HepG2 (cell line): ENCODE measurements around the gene CNPPD1. TPM values are rescaled to one million over a fixed set of nuclear protein-coding genes. Genes with fewer than 3 reads are reported as not detected.

Experiments used
- ATAC-seq: fragments of 200-7000 bp; cut with Tn5 transposase; 3 replicates; pipeline ENCODE4 v1.9.1; 2020; ENCODE audit warnings: mild to moderate bottlenecking, moderate library complexity
- BruUV-seq: library from RNA; stranded (reverse); fragments of 400-500 nt; replicated peaks from 2 replicates; lab custom pipeline; 2021; lab: Mats Ljungman, UMichigan
- CTCF ChIA-PET: fragments of 300-600 bp; formaldehyde crosslinking; extraction: SDS; loops from one replicate; lab custom pipeline; 2021; ENCODE audit warnings: low total read pairs, inconsistent platforms, low intra/inter-chr PET ratio; lab: Yijun Ruan, JAX
- POLR2A ChIA-PET: fragments of 350-600 bp; sonication (Branson Sonifier 250); formaldehyde crosslinking; loops from one replicate; lab custom pipeline; 2020; ENCODE audit warnings: antibody characterized with exemption, inconsistent platforms; lab: Yijun Ruan, JAX
- DNase-seq: peaks from one replicate; pipeline ENCODE4 v3.0.0-alpha.2; 2015; ENCODE audit warnings: low spot score
- FAIRE-seq: peaks from 3 replicates; lab custom pipeline; 2011; peaks lifted over from hg19 to GRCh38; lab: Jason Lieb, UNC
- H2AFZ ChIP-seq: one replicate; pipeline ENCODE4 v1.6.1; 2011; ENCODE audit warnings: low read length, inconsistent platforms
- H3K27ac ChIP-seq: fragments of 300-600 bp; 3 replicates; pipeline ENCODE4 v1.8.0; 2011; ENCODE audit warnings: mixed run types, mild to moderate bottlenecking, mixed read lengths, low read length, inconsistent platforms; ENCODE audit not compliant: insufficient read depth; ENCODE audit errors: extremely low read length
- H3K27me3 ChIP-seq, 2 experiments: fragments of 200-600 bp in 1 of 2; 2 replicates in 1 of 2; 3 replicates in 1 of 2; pipeline versions ENCODE4 v1.6.0 to v1.8.0; 2011; ENCODE audit warnings: low read length in 2 of 2, mild to moderate bottlenecking in 2 of 2, moderate library complexity in 2 of 2, inconsistent platforms in 1 of 2; ENCODE audit not compliant: insufficient read depth in 2 of 2, control insufficient read depth in 1 of 2
- H3K36me3 ChIP-seq, 2 experiments: fragments of 200-600 bp in 1 of 2; replicated peaks in 1 of 2; 2 replicates in 1 of 2; 3 replicates in 1 of 2; pipeline versions ENCODE4 v1.5.1 to v1.8.0; 2011; ENCODE audit warnings: low read length in 2 of 2, inconsistent platforms in 1 of 2; ENCODE audit not compliant: insufficient read depth in 2 of 2, control insufficient read depth in 1 of 2
- H3K4me1 ChIP-seq: 2 replicates; pipeline ENCODE4 v1.5.1; 2012; ENCODE audit warnings: low read length, inconsistent platforms; ENCODE audit not compliant: insufficient read depth
- H3K4me2 ChIP-seq: 2 replicates; pipeline ENCODE4 v1.6.0; 2011; ENCODE audit warnings: low read depth, low read length, inconsistent platforms
- H3K4me3 ChIP-seq, 3 experiments: fragments of 200-600 bp in 1 of 3; sonication (generic), shearing (Covaris generic) in 1 of 3; replicated peaks in 1 of 3; 2 replicates each; pipeline ENCODE4 v1.5.1; 2011 to 2016; ENCODE audit warnings: low read length in 3 of 3, inconsistent platforms in 2 of 3, low read depth in 2 of 3, mild to moderate bottlenecking in 2 of 3, control low read depth in 1 of 3, mixed read lengths in 1 of 3; ENCODE audit not compliant: insufficient read depth in 1 of 3
- H3K79me2 ChIP-seq: one replicate; pipeline ENCODE4 v1.6.1; 2011; ENCODE audit warnings: low read length, inconsistent platforms; ENCODE audit not compliant: insufficient read depth
- H3K9ac ChIP-seq: 2 replicates; pipeline ENCODE4 v1.6.0; 2011; ENCODE audit warnings: mild to moderate bottlenecking, low read depth, low read length, inconsistent platforms; ENCODE audit not compliant: insufficient read depth
- H3K9me3 ChIP-seq: 2 replicates; pipeline ENCODE4 v1.5.1; 2012; ENCODE audit warnings: mild to moderate bottlenecking, low read length
- H4K20me1 ChIP-seq: 2 replicates; pipeline ENCODE4 v1.6.0; 2011; ENCODE audit warnings: inconsistent platforms, mild to moderate bottlenecking, low read length, moderate library complexity; ENCODE audit not compliant: insufficient read depth
- GATAD2A ChIP-seq: IDR thresholded peaks from 2 replicates; pipeline ENCODE4 v1.6.1; 2016
- MTERF4 ChIP-seq: sonication (generic); formaldehyde crosslinking; IDR thresholded peaks from 2 replicates; pipeline ENCODE4 v1.8.0; 2023; ENCODE audit warnings: mild to moderate bottlenecking, missing genetic modification reagents
- NCOA5 ChIP-seq: sonication (generic); formaldehyde crosslinking; IDR thresholded peaks from 2 replicates; pipeline ENCODE4 v1.4.0; 2020; ENCODE audit warnings: missing genetic modification reagents
- POLR2A ChIP-seq, 2 experiments: IDR thresholded peaks; 2 replicates each; pipeline ENCODE4 v1.6.1; 2011; ENCODE audit warnings: low read depth in 2 of 2, low read length in 2 of 2, mild to moderate bottlenecking in 1 of 2, moderate library complexity in 1 of 2; ENCODE audit not compliant: insufficient read depth in 1 of 2
- TCF7 ChIP-seq: sonication (generic); IDR thresholded peaks from 2 replicates; pipeline ENCODE4 v1.6.1; 2016; ENCODE audit warnings: antibody characterized with exemption, low read depth
- ZBTB7B ChIP-seq: sonication (generic); formaldehyde crosslinking; IDR thresholded peaks from 2 replicates; pipeline ENCODE4 v1.4.0; 2020; ENCODE audit warnings: missing genetic modification reagents
- WGBS: methylation state at CpG from one replicate; pipeline ENCODE4 v1.1.6; 2017; ENCODE audit warnings: low lambda C conversion rate; 5-methylcytosine and 5-hydroxymethylcytosine counted together
- in situ Hi-C: cut with HindIII; loops from 2 replicates; pipeline ENCODE4 v1.10.0; 2017; ENCODE audit warnings: low pct_unique_long_range_greater_than_20kb; ENCODE audit not compliant: extremely low pct_ligation_motif_present
- intact Hi-C: fragments of 100-400 bp; cut with micrococcal nuclease; formaldehyde crosslinking; loops from one replicate; pipeline ENCODE4 v1.10.0; 2022; ENCODE audit not compliant: unreplicated experiment
- polyA plus RNA-seq, 8 experiments: library from polyadenylated mRNA; depleted of rRNA in 3 of 8; stranded (reverse) in 7 of 8; unstranded in 1 of 8; fragments of >200 nt; fragmentation: Illumina TruSeq in 4 of 8; extraction: Trizol in 4 of 8; gene quantifications; 2 replicates each; pipeline versions ENCODE4 v1.2.1 to v1.2.3, GENCODE V29; 2011 to 2016; ENCODE audit warnings: low read depth in 4 of 8, missing spikeins in 1 of 8, mixed read lengths in 1 of 8; ENCODE audit not compliant: insufficient read depth in 1 of 8
- total RNA-seq, 5 experiments: library from RNA; depleted of rRNA; stranded (reverse); fragments of >200 nt; fragmentation: Illumina TruSeq; extraction: Trizol; gene quantifications; 2 replicates each; pipeline ENCODE4 v1.2.3, GENCODE V29; 2016; ENCODE audit warnings: low read depth in 1 of 5
- TF ChIP-seq, protein P1 (sequence below): sonication (generic); formaldehyde crosslinking; IDR thresholded peaks from 2 replicates; pipeline ENCODE4 v1.4.0; 2020; ENCODE audit warnings: missing genetic modification reagents, borderline replicate concordance
- TF ChIP-seq, protein P2 (sequence below): sonication (generic); formaldehyde crosslinking; IDR thresholded peaks from 2 replicates; pipeline ENCODE4 v1.8.1; 2023; ENCODE audit warnings: mild to moderate bottlenecking, inconsistent platforms, moderate library complexity, missing genetic modification reagents, borderline replicate concordance

Gene CNPPD1
- total and polyA plus RNA-seq, 2 of the 13 experiments (the other 11 are each of a cell fraction or from before 2014, with no cell fraction given), result 35.5 to 49.4 TPM

DNA sequence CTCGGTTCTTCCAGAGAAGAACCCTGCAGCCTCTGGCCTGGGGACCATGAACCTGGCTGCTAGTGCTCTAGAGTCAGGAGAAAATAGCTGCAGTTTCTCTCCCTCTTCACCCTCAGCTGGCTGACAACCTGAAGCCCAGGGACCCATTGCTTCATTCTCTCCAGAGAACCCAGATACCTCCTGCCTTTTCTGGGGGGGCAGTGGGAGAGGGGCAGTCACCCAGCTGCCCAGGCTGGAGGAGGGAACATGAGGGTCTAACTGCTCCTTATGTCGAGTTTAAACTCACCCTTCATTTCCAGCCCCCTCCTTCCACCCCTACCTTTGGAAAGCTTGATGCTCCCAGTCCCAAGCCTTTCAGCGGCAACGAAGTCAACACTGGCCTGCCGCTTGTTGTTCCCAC, 22.2 kb upstream of the CNPPD1 start:
- Histone ChIP-seq H3K4me1 (peaks cover 33% of the 10 kb centered on the region), H4K20me1 (no peaks in the 10 kb centered on the region), H3K27me3 (no peaks in the 10 kb centered on the region), H2AFZ (no peak overlapping the region), H3K27ac (peak overlapping the region; percentile 4), H3K4me2 (peak overlapping the region; percentile 37; the same call in 1 of the 2 replicates), H3K4me3 (no peak overlapping the region), H3K36me3 (no peaks in the 10 kb centered on the region), H3K9ac (no peak overlapping the region), H3K9me3 (no peaks in the 10 kb centered on the region), H3K79me2 (no peaks in the 10 kb centered on the region)
- ChIA-PET CTCF (no interaction called here), POLR2A (interaction anchor here (0.7 to 10.9 kb wide), 6 partner anchors 9 to 46 kb away, joined by 3 to 102 read pairs (median 4); partner anchors contain the start of genes GLB1L, STK16 and ZFAND2B)
- FAIRE-seq (no peak), ATAC-seq (peak; percentile 21; the same call in 2 of the 3 replicates), DNase-seq (no peak)
- in situ Hi-C loops (no loop called here), intact Hi-C loops (no loop called here)
- BruUV-seq, result no TSS peak
- no peak for TF ChIP-seq NCOA5 (CRISPR knock-in tag)
- TF ChIP-seq, protein P1, sequence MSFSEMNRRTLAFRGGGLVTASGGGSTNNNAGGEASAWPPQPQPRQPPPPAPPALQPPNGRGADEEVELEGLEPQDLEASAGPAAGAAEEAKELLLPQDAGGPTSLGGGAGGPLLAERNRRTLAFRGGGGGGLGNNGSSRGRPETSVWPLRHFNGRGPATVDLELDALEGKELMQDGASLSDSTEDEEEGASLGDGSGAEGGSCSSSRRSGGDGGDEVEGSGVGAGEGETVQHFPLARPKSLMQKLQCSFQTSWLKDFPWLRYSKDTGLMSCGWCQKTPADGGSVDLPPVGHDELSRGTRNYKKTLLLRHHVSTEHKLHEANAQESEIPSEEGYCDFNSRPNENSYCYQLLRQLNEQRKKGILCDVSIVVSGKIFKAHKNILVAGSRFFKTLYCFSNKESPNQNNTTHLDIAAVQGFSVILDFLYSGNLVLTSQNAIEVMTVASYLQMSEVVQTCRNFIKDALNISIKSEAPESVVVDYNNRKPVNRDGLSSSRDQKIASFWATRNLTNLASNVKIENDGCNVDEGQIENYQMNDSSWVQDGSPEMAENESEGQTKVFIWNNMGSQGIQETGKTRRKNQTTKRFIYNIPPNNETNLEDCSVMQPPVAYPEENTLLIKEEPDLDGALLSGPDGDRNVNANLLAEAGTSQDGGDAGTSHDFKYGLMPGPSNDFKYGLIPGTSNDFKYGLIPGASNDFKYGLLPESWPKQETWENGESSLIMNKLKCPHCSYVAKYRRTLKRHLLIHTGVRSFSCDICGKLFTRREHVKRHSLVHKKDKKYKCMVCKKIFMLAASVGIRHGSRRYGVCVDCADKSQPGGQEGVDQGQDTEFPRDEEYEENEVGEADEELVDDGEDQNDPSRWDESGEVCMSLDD (CRISPR knock-in tag), result no peak
- TF ChIP-seq, protein P2, sequence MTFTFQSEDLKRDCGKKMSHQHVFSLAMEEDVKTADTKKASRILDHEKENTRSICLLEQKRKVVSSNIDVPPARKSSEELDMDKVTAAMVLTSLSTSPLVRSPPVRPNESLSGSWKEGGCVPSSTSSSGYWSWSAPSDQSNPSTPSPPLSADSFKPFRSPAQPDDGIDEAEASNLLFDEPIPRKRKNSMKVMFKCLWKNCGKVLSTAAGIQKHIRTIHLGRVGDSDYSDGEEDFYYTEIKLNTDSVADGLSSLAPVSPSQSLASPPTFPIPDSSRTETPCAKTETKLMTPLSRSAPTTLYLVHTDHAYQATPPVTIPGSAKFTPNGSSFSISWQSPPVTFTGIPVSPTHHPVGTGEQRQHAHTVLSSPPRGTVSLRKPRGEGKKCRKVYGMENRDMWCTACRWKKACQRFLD, result no peak
- no peak for TF ChIP-seq ZBTB7B (CRISPR knock-in tag)
- TF ChIP-seq TCF7, result no peak
- TF ChIP-seq MTERF4, result no peak
- no peak for TF ChIP-seq GATAD2A
- peak in 1 of 2 experiments; percentile 17; a peak in 1 of 4 replicates for TF ChIP-seq POLR2A (IDR thresholded peaks at IDR 0.05; ENCODE audit: insufficient read depth in 1 of 2, low read depth in 2 of 2, low read length in 2 of 2)
- 57% methylated on average over 5 of the region's 5 CpGs for WGBS
